Mononuclear cell (primary cell): ENCODE measurements around the gene SH3RF3. TPM values are rescaled to one million over a fixed set of nuclear protein-coding genes. Genes with fewer than 3 reads are reported as not detected.

ENCODE experiments used
- H3K27me3 ChIP-seq: 2 replicates; pipeline ENCODE4 v1.6.0; 2011; ENCODE audit warnings: low read length, control low read depth; ENCODE audit not compliant: insufficient read depth
- H3K4me1 ChIP-seq: 2 replicates; pipeline ENCODE4 v1.5.1; 2011; ENCODE audit warnings: mild to moderate bottlenecking, low read length, control low read depth; ENCODE audit not compliant: insufficient read depth
- H3K4me3 ChIP-seq: 2 replicates; pipeline ENCODE4 v1.5.1; 2011; ENCODE audit warnings: mild to moderate bottlenecking, low read length, moderate library complexity
- H3K9me3 ChIP-seq: 2 replicates; pipeline ENCODE4 v1.5.1; 2011; ENCODE audit warnings: low read depth, mild to moderate bottlenecking, control low read depth, low read length
- total RNA-seq: library from RNA; depleted of rRNA; stranded (reverse); fragments of >200 nt; gene quantifications from one replicate; pipeline ENCODE4 v1.2.3, GENCODE V29; 2012

The SH3RF3 gene
- total RNA-seq, 1 donor = 2.2 TPM

GRCh38 chr2:109288544-109289368 lies 159.8 kb downstream of the SH3RF3 start:
- H3K4me1 ChIP-seq = no peaks in the 10 kb centered on the region
- H3K9me3 ChIP-seq = no peaks in the 10 kb centered on the region
- no peak overlapping the region for H3K4me3 ChIP-seq
- no peaks in the 10 kb centered on the region for H3K27me3 ChIP-seq

DNA sequence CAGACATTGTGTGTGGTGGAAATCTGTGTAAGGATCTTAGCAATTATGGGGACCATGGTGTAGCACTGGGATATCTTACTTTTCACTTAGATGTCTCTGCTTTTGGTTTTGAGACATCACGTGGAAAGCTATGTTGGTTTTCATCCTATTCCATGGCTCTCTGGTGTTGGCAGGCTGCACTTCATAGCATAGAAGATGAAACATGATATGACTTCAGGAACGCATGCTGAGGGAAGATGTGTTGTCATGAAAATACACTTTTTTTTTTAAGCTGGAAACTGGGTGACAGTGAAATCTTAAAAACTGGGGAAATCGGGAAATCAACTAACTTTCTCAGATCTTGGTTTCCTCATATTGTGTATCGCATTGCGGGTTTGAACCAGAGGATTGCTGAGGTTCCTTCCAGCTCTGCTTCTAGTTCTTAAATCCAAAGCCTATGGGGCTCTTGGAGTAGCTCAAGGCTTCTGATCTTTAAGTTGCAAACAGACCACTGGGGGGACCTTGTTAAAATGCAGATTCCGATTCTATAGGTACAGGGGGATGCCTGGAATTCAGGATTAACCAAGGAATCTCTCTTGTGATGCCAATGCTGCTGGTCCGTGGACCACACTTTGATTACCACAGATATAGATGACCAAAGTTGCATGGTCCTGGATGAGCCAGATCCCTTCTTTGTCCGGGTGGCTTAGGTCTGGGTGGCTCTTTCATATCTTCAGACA lies 160.7 kb downstream of the SH3RF3 start:
- Histone ChIP-seq H3K9me3 (no peaks in the 10 kb centered on the region), H3K4me1 (no peaks in the 10 kb centered on the region), H3K4me3 (no peak overlapping the region), H3K27me3 (no peaks in the 10 kb centered on the region)

- H3K4me1 ChIP-seq = no peaks in the 10 kb centered on the region
- no peak overlapping the region for H3K4me3 ChIP-seq
- H3K27me3 ChIP-seq = no peaks in the 10 kb centered on the region
- no peaks in the 10 kb centered on the region for H3K9me3 ChIP-seq
These were observed 162.1 kb downstream of the SH3RF3 start for GRCh38 chr2:109290887-109291643.

DNA sequence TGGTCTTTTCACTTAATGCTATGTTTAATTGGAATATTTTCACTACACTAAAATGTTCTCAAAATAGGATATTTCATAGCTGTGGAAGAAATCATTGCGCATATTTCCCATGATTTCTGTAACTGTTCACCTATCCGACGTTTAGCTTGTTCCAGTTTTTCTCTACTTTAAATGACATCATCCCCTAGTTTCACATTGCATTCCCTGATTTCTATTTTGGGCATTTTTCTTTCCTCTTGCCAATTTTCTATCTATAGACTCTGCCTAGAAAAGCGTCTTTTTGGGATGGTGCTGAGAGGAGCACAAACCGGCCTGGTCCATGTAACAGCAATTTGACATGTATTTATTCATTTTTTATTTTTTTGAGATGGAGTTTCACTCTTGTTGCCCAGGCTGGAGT lies 163.4 kb downstream of the SH3RF3 start:
- Histone ChIP-seq H3K4me1 (no peaks in the 10 kb centered on the region), H3K9me3 (no peaks in the 10 kb centered on the region), H3K4me3 (no peak overlapping the region), H3K27me3 (no peaks in the 10 kb centered on the region)

- H3K4me1 ChIP-seq = no peaks in the 10 kb centered on the region
- no peaks in the 10 kb centered on the region for H3K27me3 ChIP-seq
- H3K9me3 ChIP-seq = no peaks in the 10 kb centered on the region
- H3K4me3 ChIP-seq = no peak overlapping the region
These were observed 164.7 kb downstream of the SH3RF3 start for GRCh38 chr2:109293663-109294062.

DNA sequence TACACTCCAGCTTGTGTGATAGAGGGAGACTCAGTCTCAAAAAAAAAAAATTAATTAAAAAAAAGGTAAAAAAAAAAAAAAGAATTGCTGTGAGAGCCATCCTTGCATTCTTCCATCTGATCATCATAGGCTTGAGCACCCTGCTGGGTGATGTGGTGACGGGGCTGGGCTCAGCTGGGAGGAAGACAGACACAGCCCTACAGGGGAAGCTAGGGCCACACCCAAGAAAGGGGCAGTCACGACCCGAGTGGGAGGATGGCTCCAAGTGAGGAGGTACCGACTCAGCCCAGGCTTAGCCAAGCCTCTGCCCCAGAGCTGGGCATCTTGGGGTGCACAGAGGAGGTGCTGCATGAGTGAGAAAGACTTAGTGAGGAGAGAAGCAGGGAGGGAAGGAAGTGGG lies 165.5 kb downstream of the SH3RF3 start:
- no peaks in the 10 kb centered on the region for H3K27me3 ChIP-seq

GRCh38 chr2:109295070-109295780 lies 166.2 kb downstream of the SH3RF3 start:
- no peaks in the 10 kb centered on the region for H3K4me1 ChIP-seq
- no peaks in the 10 kb centered on the region for H3K27me3 ChIP-seq
- H3K9me3 ChIP-seq = no peaks in the 10 kb centered on the region

More for the DNA sequence above, 165.5 kb downstream of the SH3RF3 start:
- Histone ChIP-seq H3K4me1 (no peaks in the 10 kb centered on the region), H3K9me3 (no peaks in the 10 kb centered on the region), H3K4me3 (no peak overlapping the region)

DNA sequence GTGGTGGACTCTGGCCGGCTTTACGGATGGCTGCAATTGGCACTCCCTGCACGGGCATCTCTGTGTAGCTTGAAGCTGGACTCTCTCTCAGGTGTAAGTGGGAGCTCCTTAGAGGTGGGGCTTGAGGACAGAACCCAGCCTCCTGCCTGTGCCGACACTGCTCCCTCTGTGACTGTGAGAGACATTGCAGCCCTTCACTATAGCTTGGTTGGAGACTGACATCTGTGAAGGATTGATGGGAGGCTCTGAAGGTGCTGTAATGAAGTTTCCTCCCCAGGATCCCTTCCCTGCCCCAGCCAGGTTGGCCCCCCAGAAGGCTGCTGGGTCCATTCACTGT lies 166.7 kb downstream of the SH3RF3 start:
- H3K9me3 ChIP-seq = no peaks in the 10 kb centered on the region
- no peak overlapping the region for H3K4me3 ChIP-seq
- no peaks in the 10 kb centered on the region for H3K27me3 ChIP-seq
- no peaks in the 10 kb centered on the region for H3K4me1 ChIP-seq

More at GRCh38 chr2:109295070-109295780, 166.2 kb downstream of the SH3RF3 start:
- no peak overlapping the region for H3K4me3 ChIP-seq

DNA sequence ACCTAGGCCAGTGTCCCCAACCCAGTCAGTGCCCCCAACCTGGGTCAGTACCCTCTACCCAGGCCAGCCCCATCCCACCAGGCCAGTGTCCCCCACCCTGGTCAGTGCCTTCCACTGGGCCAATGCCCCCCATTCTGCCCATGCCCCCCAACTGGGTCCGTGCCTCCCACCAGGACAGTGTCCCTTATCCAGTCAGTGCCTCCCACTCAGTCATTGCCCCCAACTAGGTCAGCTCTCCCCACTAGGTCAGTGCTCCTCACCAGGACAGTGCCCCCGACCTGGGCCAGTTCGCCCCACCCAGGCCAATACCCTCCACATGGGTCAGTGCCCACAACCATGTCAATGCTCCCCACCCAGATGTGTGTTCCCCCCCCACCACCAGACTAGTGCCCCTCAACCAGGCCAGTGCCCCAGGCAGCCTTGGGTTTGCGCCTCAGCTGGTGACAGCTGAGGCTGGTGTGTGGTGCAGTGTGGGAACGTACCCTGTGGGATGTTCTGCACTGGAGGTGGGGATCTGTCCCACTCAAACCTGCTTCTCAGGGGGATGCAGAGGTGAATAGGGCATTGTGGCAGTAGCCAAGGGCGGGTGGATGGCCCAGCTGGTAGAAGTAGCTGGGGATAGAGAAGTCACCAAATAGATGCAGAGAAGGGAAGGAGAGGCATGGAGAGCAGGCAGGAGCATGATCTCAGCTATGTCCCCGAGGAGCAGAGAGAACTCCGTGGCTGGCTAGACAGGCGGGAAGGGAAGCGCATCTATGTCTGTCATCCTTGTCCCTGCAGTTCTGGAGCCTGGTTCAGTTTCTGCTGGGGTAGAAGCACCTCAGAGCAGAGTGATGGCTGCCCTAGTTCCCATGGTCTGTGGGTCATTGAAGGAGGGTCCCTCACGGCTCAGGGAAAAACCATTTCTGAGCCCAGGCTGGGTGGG lies 168.8 kb downstream of the SH3RF3 start:
- Histone ChIP-seq H3K27me3 (no peaks in the 10 kb centered on the region), H3K4me3 (no peak overlapping the region), H3K9me3 (no peaks in the 10 kb centered on the region), H3K4me1 (no peaks in the 10 kb centered on the region)

GRCh38 chr2:109298851-109299250 lies 169.8 kb downstream of the SH3RF3 start:
- no peaks in the 10 kb centered on the region for H3K4me1 ChIP-seq
- H3K4me3 ChIP-seq = no peak overlapping the region
- H3K9me3 ChIP-seq = no peaks in the 10 kb centered on the region
- H3K27me3 ChIP-seq = no peaks in the 10 kb centered on the region

DNA sequence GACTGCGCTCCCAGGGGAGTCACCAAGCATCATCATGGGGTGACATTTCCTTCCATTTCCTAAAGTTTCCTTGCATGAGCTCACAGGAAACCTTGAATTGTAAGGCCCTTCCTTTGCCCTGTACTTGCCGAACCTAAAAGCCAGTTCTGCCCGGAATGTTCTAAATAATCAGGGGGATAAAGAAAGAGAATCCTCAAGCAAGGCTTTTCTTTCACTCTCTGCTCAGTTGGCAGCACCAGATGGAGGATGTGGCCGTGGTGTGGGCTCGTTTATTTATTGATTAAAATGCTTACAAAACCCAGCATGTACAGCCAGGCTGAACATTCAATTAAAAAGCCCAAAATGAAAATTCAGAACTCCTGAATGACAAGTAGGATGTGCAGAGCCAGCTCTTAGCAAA lies 170.5 kb downstream of the SH3RF3 start:
- Histone ChIP-seq H3K9me3 (no peaks in the 10 kb centered on the region), H3K27me3 (no peaks in the 10 kb centered on the region), H3K4me1 (no peaks in the 10 kb centered on the region), H3K4me3 (no peak overlapping the region)

- Histone ChIP-seq H3K27me3 (no peaks in the 10 kb centered on the region), H3K4me3 (no peak overlapping the region), H3K9me3 (no peaks in the 10 kb centered on the region), H3K4me1 (no peaks in the 10 kb centered on the region)
These were observed 171.6 kb downstream of the SH3RF3 start for GRCh38 chr2:109300582-109300981.

- no peaks in the 10 kb centered on the region for H3K27me3 ChIP-seq
- H3K9me3 ChIP-seq = no peaks in the 10 kb centered on the region
- no peaks in the 10 kb centered on the region for H3K4me1 ChIP-seq
- no peak overlapping the region for H3K4me3 ChIP-seq
These were observed 172.7 kb downstream of the SH3RF3 start for GRCh38 chr2:109301746-109302145.

DNA sequence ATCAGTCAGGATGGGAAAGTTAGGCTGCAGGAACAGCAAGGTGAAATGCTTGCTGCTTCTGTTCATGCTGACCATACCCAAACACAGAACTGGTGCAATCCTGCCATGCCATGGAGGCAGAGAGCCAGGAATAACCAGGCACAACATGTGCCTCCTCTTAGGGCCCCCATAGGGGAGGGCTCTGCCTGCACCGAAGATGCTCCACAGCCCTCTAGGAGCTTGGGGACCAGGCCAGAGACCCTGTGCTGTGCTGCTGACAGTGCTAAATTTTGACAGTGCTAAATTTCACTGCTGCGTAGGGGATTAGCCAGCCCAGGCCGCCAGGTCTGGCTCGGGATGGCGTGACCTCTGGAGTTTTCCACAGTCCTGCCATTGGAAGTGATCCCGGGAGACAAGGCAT lies 173.3 kb downstream of the SH3RF3 start:
- H3K4me3 ChIP-seq = no peak overlapping the region
- H3K9me3 ChIP-seq = no peaks in the 10 kb centered on the region
- H3K27me3 ChIP-seq = no peaks in the 10 kb centered on the region
- H3K4me1 ChIP-seq = no peaks in the 10 kb centered on the region
